ENCODE measurements around the gene GLRX2.
A peak's percentile ranks its signal among the peaks of the same experiment; 100 is the strongest.

GLRX2 gene, protein sequence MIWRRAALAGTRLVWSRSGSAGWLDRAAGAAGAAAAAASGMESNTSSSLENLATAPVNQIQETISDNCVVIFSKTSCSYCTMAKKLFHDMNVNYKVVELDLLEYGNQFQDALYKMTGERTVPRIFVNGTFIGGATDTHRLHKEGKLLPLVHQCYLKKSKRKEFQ

DNA sequence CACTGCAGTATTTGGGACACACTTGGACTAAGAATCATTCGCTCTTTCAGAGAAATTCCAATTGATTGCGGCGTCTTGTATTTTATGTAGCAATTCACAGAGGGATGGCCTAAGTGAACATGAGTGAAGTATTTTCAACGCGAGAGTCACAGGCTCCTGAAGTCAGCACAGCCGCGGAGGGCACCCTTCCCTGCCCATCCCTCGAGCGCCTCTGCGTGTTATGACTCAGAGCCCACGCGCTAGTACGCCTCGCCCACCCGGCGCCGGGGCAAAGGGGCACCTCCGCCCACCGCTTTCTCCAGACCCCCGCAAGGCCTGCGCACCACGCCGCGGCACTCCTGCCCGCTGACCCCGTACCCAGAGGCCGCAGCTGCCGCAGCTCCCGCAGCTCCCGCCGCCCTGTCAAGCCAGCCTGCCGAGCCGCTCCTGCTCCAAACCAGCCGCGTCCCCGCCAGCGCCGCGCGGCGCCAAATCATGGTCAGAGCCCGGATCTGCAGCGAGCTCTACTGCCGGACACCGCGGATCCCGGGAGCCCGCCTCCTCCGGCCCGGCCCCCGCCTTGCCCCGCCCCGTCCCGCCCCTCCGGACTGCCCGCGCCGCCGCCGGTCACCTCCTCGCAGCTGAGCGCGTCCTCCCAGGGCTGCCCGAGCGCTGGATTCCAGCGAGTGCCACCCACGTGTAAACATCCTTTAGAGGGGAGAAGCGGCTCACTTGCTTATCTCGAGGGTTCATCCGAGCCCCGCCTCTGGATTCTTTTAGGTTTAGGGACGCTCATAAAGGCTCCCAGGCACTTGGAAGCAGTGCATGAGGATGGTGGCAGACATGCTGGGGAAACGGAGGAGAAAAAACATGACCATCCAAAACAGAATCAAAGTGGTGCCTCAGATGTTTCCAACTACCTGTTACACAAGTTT, at the start of gene GLRX2:
GLRX2 (minus strand) TSS at position 508 of the 914 bp plus-strand sequence; CDS start at position 476, 32 bp downstream.
- Histone ChIP-seq H3K9ac (ENCODE audit: low read length in 2 of 2) (peak within 1 kb of the TSS; percentile 84 to 92), H3K27ac (ENCODE audit: low read length) (peak within 1 kb of the TSS; percentile 84)

GRCh38 chr1:193144999-193145398, 39.8 kb upstream of the GLRX2 start:
- Histone ChIP-seq H3K9ac (ENCODE audit: low read length in 2 of 2) (no peak overlapping the region), H3K27ac (ENCODE audit: low read length) (no peak overlapping the region), H3K27me3 (ENCODE audit: control insufficient read depth in 1 of 2, insufficient read depth in 2 of 2, low read length in 2 of 2) (no peaks in the 10 kb centered on the region), H3K36me3 (ENCODE audit: control insufficient read depth in 2 of 2, insufficient read depth in 2 of 2, low read length in 2 of 2) (peaks cover 14 to 16% of the 10 kb centered on the region in 2 donors), H3K9me3 (ENCODE audit: control insufficient read depth in 2 of 2, low read length in 2 of 2) (no peaks in the 10 kb centered on the region), H3K4me1 (ENCODE audit: control insufficient read depth, insufficient read depth, low read length) (no peaks in the 10 kb centered on the region), H3K4me3 (ENCODE audit: low read length in 2 of 2) (no peak overlapping the region)

More for the DNA sequence above, at the start of gene GLRX2:
- Histone ChIP-seq H3K9me3 (ENCODE audit: control insufficient read depth in 2 of 2, low read length in 2 of 2) (no peaks in the 10 kb centered on the region), H3K27me3 (ENCODE audit: control insufficient read depth in 1 of 2, insufficient read depth in 2 of 2, low read length in 2 of 2) (no peaks in the 10 kb centered on the region), H3K36me3 (ENCODE audit: control insufficient read depth in 2 of 2, insufficient read depth in 2 of 2, low read length in 2 of 2) (peaks cover 0 to 3% of the 10 kb centered on the region in 2 donors), H3K4me3 (ENCODE audit: low read length in 2 of 2) (peak within 1 kb of the TSS; percentile 88 to 98), H3K4me1 (ENCODE audit: control insufficient read depth, insufficient read depth, low read length) (peaks cover 5% of the 10 kb centered on the region)

DNA sequence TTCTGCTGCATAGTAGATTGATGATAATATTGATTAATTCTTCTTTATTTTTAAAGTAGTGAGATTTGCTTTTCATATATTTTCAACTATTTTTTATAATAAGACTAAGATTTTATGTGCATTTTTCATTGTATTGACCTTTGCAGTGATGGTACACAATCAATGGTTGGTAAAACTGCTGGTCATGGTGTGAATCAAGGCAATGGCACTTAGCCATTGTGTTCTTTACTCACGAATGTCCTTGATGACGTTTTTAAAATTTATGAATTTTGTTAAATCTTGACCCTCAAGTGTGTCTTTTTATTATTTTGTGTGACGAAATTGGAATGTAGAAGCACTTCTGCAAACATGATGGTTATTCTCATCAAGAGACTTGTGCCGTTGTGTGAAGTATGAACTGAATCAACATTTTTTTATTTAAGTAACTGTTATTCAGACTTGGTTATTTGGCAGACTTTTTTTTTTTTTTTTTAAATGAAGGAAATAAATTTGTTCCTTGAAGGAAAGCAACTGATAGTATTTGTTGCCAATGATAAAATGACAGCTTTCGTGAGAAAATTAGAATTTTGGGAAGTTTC, 39.2 kb upstream of the GLRX2 start:
- Histone ChIP-seq H3K4me3 (ENCODE audit: low read length in 2 of 2) (no peak overlapping the region), H3K4me1 (ENCODE audit: control insufficient read depth, insufficient read depth, low read length) (no peaks in the 10 kb centered on the region), H3K36me3 (ENCODE audit: control insufficient read depth in 2 of 2, insufficient read depth in 2 of 2, low read length in 2 of 2) (peaks cover 16 to 20% of the 10 kb centered on the region in 2 donors), H3K27ac (ENCODE audit: low read length) (no peak overlapping the region), H3K27me3 (ENCODE audit: control insufficient read depth in 1 of 2, insufficient read depth in 2 of 2, low read length in 2 of 2) (no peaks in the 10 kb centered on the region), H3K9ac (ENCODE audit: low read length in 2 of 2) (no peak overlapping the region), H3K9me3 (ENCODE audit: control insufficient read depth in 2 of 2, low read length in 2 of 2) (no peaks in the 10 kb centered on the region)

GRCh38 chr1:193143285-193143684, 38.1 kb upstream of the GLRX2 start:
- Histone ChIP-seq H3K9me3 (ENCODE audit: control insufficient read depth in 2 of 2, low read length in 2 of 2) (no peaks in the 10 kb centered on the region), H3K27ac (ENCODE audit: low read length) (no peak overlapping the region), H3K9ac (ENCODE audit: low read length in 2 of 2) (no peak overlapping the region), H3K27me3 (ENCODE audit: control insufficient read depth in 1 of 2, insufficient read depth in 2 of 2, low read length in 2 of 2) (no peaks in the 10 kb centered on the region), H3K4me3 (ENCODE audit: low read length in 2 of 2) (no peak overlapping the region), H3K36me3 (ENCODE audit: control insufficient read depth in 2 of 2, insufficient read depth in 2 of 2, low read length in 2 of 2) (peaks cover 12 to 24% of the 10 kb centered on the region in 2 donors), H3K4me1 (ENCODE audit: control insufficient read depth, insufficient read depth, low read length) (no peaks in the 10 kb centered on the region)

GRCh38 chr1:193142409-193142808, 37.2 kb upstream of the GLRX2 start:
- Histone ChIP-seq H3K27ac (ENCODE audit: low read length) (no peak overlapping the region), H3K27me3 (ENCODE audit: control insufficient read depth in 1 of 2, insufficient read depth in 2 of 2, low read length in 2 of 2) (no peaks in the 10 kb centered on the region), H3K9me3 (ENCODE audit: control insufficient read depth in 2 of 2, low read length in 2 of 2) (no peaks in the 10 kb centered on the region)

GRCh38 chr1:193141804-193142203, 36.6 kb upstream of the GLRX2 start:
- no peak overlapping the region for H3K27ac ChIP-seq (ENCODE audit: low read length)
- H3K36me3 ChIP-seq (ENCODE audit: control insufficient read depth in 2 of 2, insufficient read depth in 2 of 2, low read length in 2 of 2): peaks cover 14 to 19% of the 10 kb centered on the region in 2 donors
- no peaks in the 10 kb centered on the region for H3K9me3 ChIP-seq (ENCODE audit: control insufficient read depth in 2 of 2, low read length in 2 of 2)
- H3K9ac ChIP-seq (ENCODE audit: low read length in 2 of 2): no peak overlapping the region
- no peaks in the 10 kb centered on the region for H3K27me3 ChIP-seq (ENCODE audit: control insufficient read depth in 1 of 2, insufficient read depth in 2 of 2, low read length in 2 of 2)
- H3K4me1 ChIP-seq (ENCODE audit: control insufficient read depth, insufficient read depth, low read length): no peaks in the 10 kb centered on the region
- no peak overlapping the region for H3K4me3 ChIP-seq (ENCODE audit: low read length in 2 of 2)

More at GRCh38 chr1:193142409-193142808, 37.2 kb upstream of the GLRX2 start:
- no peak overlapping the region for H3K4me3 ChIP-seq (ENCODE audit: low read length in 2 of 2)
- peaks cover 14 to 19% of the 10 kb centered on the region in 2 donors for H3K36me3 ChIP-seq (ENCODE audit: control insufficient read depth in 2 of 2, insufficient read depth in 2 of 2, low read length in 2 of 2)
- H3K9ac ChIP-seq (ENCODE audit: low read length in 2 of 2): no peak overlapping the region
- H3K4me1 ChIP-seq (ENCODE audit: control insufficient read depth, insufficient read depth, low read length): no peaks in the 10 kb centered on the region

DNA sequence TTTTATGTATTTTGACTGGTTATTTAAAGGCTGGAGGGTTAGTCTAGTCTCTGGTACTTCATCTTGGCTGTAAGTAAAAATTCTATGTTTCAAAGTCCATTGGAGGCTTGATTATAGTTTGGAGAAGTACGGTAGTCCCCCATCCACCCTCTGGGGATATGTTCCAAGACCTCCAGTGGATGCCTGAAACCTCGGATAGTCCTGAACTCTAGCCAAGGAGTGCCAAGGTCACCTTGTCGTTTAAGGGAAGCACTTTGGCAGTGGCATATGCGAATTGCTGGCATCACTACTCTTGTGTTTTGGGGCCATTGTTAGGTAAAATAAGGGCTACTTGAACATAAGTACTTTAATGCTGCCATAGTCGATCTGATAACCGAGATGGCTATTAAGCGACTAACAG, 35.0 kb upstream of the GLRX2 start:
- Histone ChIP-seq H3K9me3 (ENCODE audit: control insufficient read depth in 2 of 2, low read length in 2 of 2) (no peaks in the 10 kb centered on the region), H3K4me1 (ENCODE audit: control insufficient read depth, insufficient read depth, low read length) (no peaks in the 10 kb centered on the region), H3K4me3 (ENCODE audit: low read length in 2 of 2) (no peak overlapping the region), H3K27me3 (ENCODE audit: control insufficient read depth in 1 of 2, insufficient read depth in 2 of 2, low read length in 2 of 2) (no peaks in the 10 kb centered on the region), H3K9ac (ENCODE audit: low read length in 2 of 2) (no peak overlapping the region), H3K27ac (ENCODE audit: low read length) (no peak overlapping the region), H3K36me3 (ENCODE audit: control insufficient read depth in 2 of 2, insufficient read depth in 2 of 2, low read length in 2 of 2) (peaks cover 14 to 19% of the 10 kb centered on the region in 2 donors)

DNA sequence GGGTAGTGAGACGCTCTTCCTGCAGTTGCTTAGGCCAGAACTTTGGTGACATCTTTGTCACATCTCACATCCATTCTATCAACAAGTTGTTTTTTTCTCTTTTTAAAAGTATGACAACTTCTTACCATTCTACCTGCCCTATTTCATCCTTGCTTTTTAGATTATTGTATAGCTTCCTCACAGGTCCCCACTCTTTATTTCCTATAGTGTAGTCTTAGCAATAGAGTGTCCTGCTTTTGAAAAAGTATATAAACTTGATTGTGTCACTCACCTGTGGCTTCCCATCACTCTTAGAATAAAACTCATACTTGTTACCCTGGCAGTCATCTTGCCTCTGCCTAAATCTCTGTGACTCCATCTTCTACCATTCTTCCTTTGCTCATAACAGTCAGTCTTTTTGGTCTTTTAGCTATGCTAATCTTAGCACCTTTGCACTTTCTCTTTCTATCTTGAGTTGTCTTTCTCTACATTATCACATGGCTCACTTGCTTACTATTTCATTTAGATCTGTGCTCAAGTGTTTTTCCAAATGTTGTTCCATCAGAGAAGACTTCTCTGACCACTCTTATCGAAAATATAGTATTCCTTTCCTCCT, 26.1 kb upstream of the GLRX2 start:
- H3K27me3 ChIP-seq (ENCODE audit: control insufficient read depth in 1 of 2, insufficient read depth in 2 of 2, low read length in 2 of 2): no peaks in the 10 kb centered on the region
- H3K4me3 ChIP-seq (ENCODE audit: low read length in 2 of 2): no peak overlapping the region
- H3K9me3 ChIP-seq (ENCODE audit: control insufficient read depth in 2 of 2, low read length in 2 of 2): no peaks in the 10 kb centered on the region
- peaks cover 8 to 20% of the 10 kb centered on the region in 2 donors for H3K36me3 ChIP-seq (ENCODE audit: control insufficient read depth in 2 of 2, insufficient read depth in 2 of 2, low read length in 2 of 2)
- H3K9ac ChIP-seq (ENCODE audit: low read length in 2 of 2): no peak overlapping the region
- H3K27ac ChIP-seq (ENCODE audit: low read length): no peak overlapping the region
- no peaks in the 10 kb centered on the region for H3K4me1 ChIP-seq (ENCODE audit: control insufficient read depth, insufficient read depth, low read length)

GRCh38 chr1:193125369-193125768, 20.2 kb upstream of the GLRX2 start:
- no peaks in the 10 kb centered on the region for H3K27me3 ChIP-seq (ENCODE audit: control insufficient read depth in 1 of 2, insufficient read depth in 2 of 2, low read length in 2 of 2)
- peaks cover 0 to 7% of the 10 kb centered on the region in 2 donors for H3K36me3 ChIP-seq (ENCODE audit: control insufficient read depth in 2 of 2, insufficient read depth in 2 of 2, low read length in 2 of 2)
- H3K9ac ChIP-seq (ENCODE audit: low read length in 2 of 2): no peak overlapping the region
- no peak overlapping the region for H3K4me3 ChIP-seq (ENCODE audit: low read length in 2 of 2)
- no peak overlapping the region for H3K27ac ChIP-seq (ENCODE audit: low read length)
- H3K9me3 ChIP-seq (ENCODE audit: control insufficient read depth in 2 of 2, low read length in 2 of 2): no peaks in the 10 kb centered on the region
- H3K4me1 ChIP-seq (ENCODE audit: control insufficient read depth, insufficient read depth, low read length): no peaks in the 10 kb centered on the region

DNA sequence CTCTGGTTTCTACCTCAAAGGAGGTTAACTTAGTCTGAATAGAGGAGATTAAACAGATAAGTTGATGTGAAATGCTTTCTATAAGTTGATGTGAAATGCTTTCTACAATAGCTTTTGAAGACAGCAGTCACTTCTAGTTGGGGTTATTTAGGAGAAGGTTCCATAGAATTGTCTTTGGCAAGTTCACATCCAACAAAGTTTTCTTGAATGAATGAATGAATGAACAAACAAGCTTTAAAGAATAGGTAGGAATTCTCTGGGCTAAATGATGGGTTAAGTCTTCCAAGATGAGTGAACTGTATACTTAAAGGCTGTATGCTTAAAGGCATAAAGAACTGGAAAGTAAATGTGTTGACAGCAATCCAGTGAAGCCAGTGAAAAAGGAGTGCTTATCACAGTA, 18.5 kb upstream of the GLRX2 start:
- peaks cover 0 to 4% of the 10 kb centered on the region in 2 donors for H3K36me3 ChIP-seq (ENCODE audit: control insufficient read depth in 2 of 2, insufficient read depth in 2 of 2, low read length in 2 of 2)
- H3K9ac ChIP-seq (ENCODE audit: low read length in 2 of 2): peak overlapping the region in 1 of 2 donors; percentile 35
- no peak overlapping the region for H3K27ac ChIP-seq (ENCODE audit: low read length)
- peak overlapping the region; percentile 87 to 91 for H3K4me3 ChIP-seq (ENCODE audit: low read length in 2 of 2)
- no peaks in the 10 kb centered on the region for H3K4me1 ChIP-seq (ENCODE audit: control insufficient read depth, insufficient read depth, low read length)
- no peaks in the 10 kb centered on the region for H3K9me3 ChIP-seq (ENCODE audit: control insufficient read depth in 2 of 2, low read length in 2 of 2)
- no peaks in the 10 kb centered on the region for H3K27me3 ChIP-seq (ENCODE audit: control insufficient read depth in 1 of 2, insufficient read depth in 2 of 2, low read length in 2 of 2)
